LNCaP clone FGC (cell line): ENCODE results near the gene ADRM1.

Experiments
- DNase-seq: peaks from one replicate; pipeline ENCODE4 v3.0.0-alpha.2; 2011; ENCODE audit warnings: low read depth
- H3K4me3 ChIP-seq: 2 replicates; pipeline ENCODE4 v1.5.1; 2011; ENCODE audit warnings: mild to moderate bottlenecking, low read depth, low read length, control low read depth
- TF ChIP-seq, protein P1 (sequence below): IDR thresholded peaks from 2 replicates; pipeline ENCODE4 v1.5.1; 2012; ENCODE audit warnings: mild to moderate bottlenecking; ENCODE audit not compliant: control insufficient read depth, insufficient read depth; ENCODE audit errors: extremely low read depth

The ADRM1 gene

DNA sequence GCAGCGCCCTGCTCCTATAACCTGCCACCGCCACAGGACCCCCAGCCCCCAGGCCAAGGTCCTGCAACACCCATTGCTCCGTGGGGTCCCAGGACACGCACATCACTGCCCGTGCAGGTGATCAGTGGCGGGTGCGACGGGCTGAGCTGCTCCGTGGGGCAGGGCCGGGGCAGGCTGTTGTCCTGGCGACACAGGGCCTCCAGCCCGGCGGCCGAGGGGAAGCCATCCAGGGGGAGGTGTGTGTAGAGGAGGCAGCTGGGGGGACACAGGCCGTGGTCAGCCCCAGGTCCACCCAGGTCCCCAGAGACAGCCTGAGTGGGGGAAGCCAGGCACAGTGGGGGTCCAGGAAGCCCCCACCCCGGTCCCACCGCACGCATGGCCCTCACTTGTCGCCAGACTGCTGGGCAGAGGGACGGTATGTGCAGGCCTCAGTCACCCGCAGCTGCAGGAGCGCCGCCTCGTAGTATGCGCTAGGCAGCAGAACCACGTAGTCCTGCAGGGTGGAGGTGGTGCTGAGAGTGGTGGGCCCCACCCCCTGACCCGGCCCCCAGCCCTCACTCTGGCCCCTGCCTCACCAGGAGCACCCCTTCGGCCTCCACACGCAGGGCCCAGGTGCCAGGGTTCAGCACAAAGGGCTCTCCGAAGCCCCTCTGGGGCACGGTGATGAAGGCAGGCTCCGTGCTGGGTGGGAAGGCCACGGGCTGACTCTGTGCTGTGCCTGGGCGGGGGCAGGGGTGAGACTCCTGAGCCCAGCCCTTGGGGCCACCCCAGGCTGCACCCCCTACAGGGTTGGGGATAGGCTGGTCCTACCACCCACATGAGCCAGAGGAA lies 30.4 kb downstream of the ADRM1 start:
- TF ChIP-seq, protein P1, sequence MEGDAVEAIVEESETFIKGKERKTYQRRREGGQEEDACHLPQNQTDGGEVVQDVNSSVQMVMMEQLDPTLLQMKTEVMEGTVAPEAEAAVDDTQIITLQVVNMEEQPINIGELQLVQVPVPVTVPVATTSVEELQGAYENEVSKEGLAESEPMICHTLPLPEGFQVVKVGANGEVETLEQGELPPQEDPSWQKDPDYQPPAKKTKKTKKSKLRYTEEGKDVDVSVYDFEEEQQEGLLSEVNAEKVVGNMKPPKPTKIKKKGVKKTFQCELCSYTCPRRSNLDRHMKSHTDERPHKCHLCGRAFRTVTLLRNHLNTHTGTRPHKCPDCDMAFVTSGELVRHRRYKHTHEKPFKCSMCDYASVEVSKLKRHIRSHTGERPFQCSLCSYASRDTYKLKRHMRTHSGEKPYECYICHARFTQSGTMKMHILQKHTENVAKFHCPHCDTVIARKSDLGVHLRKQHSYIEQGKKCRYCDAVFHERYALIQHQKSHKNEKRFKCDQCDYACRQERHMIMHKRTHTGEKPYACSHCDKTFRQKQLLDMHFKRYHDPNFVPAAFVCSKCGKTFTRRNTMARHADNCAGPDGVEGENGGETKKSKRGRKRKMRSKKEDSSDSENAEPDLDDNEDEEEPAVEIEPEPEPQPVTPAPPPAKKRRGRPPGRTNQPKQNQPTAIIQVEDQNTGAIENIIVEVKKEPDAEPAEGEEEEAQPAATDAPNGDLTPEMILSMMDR, result no peak
- DNase-seq, result no peak
- no peak overlapping the region for H3K4me3 ChIP-seq

DNA sequence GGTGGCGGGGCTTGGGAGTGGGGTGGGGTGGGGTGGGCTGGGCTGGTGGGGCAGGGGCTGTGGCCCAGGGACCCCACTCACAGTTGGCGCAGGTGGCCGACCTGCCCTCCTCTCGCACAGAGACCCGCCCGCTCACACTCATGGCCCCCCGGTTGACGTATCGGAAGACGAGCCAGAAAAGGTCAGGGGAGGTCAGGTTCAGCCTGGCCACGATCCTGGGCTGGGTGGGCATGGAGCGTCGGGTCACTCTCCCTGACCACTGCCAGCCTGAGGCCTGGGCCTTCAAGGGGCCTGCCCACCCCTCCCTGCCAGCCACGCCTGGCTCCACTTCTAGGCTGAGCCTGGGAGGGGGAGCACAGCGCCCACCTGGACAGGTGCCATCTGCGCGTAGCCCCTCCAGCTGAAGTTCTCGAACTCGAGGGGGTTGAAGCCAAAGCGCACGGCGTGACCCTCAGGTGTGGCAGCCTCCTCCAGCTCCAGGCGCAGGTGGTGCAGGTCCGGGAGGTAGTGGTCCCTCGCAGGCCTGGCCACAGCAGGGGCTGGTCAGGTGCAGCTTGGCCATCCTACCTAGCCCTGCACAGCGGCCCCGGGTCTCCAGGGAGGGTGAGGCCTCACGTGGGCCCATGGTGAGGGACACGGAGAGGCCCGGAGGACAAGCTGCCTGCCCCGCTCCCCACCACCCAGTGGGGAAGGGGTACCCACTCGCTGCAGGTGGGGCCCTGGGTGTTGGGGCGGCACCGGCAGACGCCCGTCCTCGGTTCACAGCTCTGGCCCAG lies 31.2 kb downstream of the ADRM1 start:
- TF ChIP-seq, protein P1, result no peak
- H3K4me3 ChIP-seq, result no peak overlapping the region
- DNase-seq, result no peak

DNA sequence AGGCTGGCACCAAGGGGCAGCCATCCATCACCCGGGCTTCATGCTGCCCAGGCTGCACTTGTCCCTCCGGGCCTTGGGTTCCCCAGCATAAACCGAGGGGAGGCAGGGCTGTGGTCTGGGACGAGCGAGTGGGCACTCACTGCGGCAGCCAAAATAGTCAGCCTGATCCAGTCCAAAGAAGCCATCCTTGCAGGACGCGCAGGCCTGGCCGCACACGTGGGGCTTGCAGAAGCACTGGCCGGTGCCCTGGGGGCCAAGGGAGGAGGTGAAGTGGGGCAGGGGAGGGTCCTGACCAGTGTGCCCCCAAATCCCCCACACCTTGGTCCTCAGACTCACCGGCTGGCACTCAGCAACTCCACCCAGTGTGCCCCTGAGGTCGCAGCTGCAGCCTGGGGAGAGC lies 32.1 kb downstream of the ADRM1 start:
- H3K4me3 ChIP-seq, result no peak overlapping the region
- DNase-seq, result no peak
- TF ChIP-seq, protein P1, result no peak

GRCh38 chr20:62335532-62335931 lies 32.7 kb downstream of the ADRM1 start:
- DNase-seq, result no peak
- TF ChIP-seq, protein P1, result no peak
- no peak overlapping the region for H3K4me3 ChIP-seq

DNA sequence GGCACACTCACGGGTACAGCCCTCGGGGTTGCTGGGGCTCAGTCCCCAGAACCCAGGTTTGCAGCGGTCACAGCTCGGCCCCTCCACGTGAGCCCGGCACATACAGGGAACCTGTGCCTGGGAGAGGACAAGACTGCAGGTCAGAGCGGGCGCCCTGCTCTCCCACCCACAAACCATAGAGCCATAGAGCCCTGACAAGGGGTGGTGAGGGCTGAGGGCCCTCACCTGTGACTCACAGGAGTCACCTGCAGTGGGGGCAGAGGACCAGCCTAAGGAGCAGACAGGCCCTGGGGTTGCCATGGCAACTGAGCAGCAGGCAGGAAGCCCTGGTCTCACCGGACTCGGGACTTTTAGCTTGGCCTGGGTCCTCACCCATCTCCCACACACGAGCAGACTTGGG lies 33.5 kb downstream of the ADRM1 start:
- H3K4me3 ChIP-seq, result no peak overlapping the region
- DNase-seq, result no peak
- TF ChIP-seq, protein P1, result no peak

GRCh38 chr20:62336775-62337557 lies 34.2 kb downstream of the ADRM1 start:
- DNase-seq, result no peak
- TF ChIP-seq, protein P1, result no peak
- H3K4me3 ChIP-seq, result no peak overlapping the region
